NOMO-1 treated with dmso at 0.1 percent for 144 hours (cell line): ENCODE measurements around the gene LAG3.
A peak's percentile ranks its signal among the peaks of the same experiment; 100 is the strongest.

ENCODE experiments used
- DNase-seq: peaks from one replicate; lab custom pipeline; 2025; ENCODE audit not compliant: unreplicated experiment; lab: John Stamatoyannopoulos, UW

LAG3 gene

GRCh38 chr12:6821591-6822425 lies 49.5 kb downstream of the LAG3 start, which contains the start of gene GPR162:
Gene GPR162, plus strand, starts transcription at chr12:6821821. Its CDS starts 2,078 bp downstream, at chr12:6823899.
- DNase-seq: peak; percentile 63

DNA sequence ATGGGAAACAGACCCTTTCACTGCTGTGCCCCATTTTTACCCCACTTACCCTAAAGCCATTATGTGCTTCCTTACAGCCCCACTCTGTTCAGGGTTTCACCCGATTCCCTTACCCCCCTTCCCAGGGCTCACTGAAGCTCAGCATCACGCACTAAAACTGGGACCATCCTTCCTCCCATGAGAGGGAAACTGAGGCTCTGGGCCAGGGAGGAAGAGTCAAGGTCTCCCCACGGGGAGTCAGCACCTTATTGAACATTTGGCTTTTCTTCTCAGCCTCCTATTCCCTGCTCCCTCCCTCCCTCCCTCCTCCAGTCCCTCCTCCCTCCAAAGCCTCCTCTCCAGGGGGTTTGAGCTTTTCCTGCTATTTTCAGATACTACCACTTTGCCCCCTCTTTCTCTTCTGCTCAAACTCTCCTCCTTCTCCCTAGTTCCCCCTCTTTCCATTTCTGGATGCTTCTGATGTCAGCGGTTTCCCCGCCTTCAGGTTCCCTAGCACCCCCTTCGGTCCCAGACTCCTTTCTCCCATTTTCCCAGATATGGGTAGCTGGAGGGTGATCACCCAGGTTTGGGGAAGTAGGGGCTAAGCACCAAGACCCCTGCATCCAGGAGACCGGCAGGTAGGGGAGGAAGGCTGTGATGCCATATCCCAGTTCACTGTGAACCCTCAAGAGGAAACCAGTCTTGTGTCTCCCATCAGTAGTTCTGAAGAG lies 50.3 kb downstream of the LAG3 start:
- no peak for DNase-seq

- no peak for DNase-seq
Observed at GRCh38 chr12:6823182-6824084, 51.1 kb downstream of the LAG3 start.

DNA sequence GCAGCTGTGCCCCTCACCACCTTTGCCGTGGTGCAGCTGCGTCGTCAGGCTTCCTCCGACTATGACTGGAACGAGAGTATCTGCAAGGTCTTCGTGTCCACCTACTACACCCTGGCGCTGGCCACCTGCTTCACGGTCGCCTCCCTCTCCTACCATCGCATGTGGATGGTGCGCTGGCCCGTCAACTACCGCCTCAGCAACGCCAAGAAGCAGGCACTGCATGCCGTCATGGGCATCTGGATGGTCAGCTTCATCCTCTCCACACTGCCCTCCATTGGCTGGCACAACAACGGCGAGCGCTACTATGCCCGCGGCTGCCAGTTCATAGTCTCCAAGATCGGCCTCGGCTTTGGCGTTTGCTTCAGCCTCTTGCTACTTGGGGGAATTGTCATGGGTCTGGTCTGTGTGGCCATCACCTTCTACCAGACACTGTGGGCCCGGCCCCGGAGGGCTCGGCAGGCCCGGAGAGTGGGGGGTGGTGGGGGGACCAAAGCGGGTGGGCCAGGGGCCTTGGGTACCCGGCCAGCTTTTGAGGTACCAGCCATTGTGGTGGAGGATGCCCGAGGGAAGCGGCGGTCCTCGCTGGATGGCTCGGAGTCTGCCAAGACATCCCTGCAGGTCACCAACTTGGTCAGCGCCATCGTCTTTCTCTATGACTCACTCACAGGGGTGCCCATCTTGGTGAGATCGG lies 51.9 kb downstream of the LAG3 start:
- DNase-seq: no peak

- no peak for DNase-seq
Observed at GRCh38 chr12:6824901-6825381, 52.6 kb downstream of the LAG3 start.

DNA sequence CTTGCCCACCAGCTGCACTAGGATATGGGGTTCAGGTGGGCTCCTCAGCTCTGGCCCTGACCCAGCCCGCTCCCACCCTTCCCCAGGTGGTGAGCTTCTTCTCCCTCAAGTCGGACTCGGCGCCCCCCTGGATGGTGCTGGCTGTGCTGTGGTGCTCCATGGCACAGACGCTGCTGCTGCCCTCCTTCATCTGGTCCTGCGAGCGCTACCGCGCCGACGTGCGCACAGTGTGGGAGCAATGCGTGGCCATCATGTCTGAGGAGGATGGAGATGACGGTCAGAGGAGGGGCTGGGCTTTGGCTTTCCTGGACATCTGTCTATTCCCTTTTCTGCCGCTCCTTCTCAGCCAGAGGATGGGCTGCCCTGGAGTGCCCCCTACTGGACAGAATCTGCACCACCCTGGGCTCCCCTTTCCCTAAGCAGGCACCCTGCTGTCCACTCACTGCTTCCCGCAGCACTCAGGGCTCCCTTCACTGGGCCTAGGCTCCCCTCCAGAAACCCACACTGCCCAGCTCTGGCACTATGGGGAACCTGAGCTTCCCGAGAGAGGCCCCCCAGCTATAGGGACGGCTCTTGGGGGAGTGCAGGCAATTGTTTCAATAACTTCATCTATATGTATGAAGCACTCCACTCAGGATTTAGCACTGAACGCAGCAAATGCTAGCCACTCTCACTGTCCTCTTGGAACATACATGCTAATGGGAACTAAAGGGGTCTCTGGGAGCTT lies 53.2 kb downstream of the LAG3 start:
- peak; percentile 55 for DNase-seq

DNA sequence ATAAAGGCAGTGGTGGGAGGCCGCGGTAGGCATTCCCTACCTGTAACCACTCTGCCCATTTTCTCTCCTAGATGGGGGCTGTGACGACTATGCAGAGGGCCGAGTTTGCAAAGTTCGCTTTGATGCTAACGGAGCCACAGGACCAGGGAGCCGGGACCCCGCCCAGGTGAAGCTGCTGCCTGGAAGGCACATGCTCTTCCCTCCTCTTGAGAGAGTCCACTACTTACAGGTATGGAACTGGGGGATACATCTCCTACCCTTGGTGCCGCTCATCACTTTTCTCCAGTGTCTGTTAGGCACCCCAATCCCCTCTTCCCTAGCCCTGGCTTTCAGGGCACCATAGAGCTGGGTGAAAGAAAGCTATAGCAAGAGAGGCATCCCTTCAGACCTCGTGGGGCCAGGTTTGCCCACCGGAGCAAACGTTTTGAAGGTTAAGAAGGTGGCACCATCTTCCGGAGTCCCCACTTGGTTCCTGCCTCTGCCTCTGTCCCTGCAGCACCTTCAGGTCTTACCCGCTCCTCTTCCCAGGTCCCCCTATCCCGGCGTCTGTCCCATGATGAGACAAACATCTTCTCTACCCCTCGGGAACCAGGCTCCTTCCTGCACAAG lies 53.9 kb downstream of the LAG3 start:
- DNase-seq: no peak

DNA sequence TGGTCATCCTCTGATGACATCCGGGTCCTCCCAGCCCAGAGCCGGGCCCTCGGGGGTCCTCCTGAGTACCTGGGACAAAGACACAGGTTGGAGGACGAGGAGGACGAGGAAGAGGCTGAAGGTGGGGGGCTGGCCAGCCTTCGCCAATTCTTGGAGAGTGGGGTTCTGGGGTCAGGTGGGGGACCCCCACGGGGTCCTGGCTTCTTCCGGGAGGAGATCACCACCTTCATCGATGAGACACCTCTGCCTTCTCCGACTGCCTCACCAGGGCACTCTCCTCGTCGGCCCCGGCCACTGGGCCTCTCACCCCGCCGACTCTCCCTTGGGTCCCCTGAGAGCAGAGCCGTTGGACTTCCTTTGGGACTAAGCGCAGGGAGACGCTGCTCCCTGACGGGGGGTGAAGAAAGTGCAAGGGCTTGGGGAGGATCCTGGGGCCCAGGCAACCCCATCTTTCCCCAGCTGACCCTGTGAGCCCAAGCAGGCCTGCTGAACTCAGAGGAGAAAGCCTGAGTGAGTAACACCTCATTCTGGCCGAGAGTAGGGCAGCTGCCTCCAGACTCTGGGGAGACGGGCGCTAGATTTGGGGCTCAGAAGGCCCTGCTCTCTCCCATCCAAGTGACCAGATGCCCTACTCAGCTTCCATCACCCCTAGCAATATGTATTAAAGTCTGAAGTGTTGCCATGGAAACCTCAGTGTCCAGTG lies 54.6 kb downstream of the LAG3 start:
- DNase-seq: no peak

DNA sequence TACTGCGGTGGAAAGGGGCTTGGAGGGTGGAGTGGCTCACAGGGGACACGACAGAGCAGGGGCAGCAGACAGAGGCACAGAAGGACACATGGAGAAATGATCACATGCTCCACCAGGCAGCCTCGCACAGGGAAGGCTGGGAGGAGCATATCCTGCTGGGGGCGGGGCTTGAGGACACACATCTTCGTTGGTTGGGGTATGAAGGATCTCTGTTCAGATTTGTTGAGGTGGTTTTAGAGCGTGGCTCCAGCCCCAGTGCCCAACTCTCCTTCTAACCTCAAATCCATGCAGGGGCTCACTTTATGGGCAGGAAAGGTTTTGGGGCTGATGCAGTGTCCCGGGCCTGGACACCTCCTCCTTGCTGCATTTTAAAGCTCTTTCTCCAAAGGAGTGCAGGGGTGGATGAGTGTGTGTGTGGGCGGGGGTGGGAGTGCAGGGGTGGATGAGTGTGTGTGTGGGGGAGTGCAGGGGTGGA lies 55.2 kb downstream of the LAG3 start:
- no peak for DNase-seq
